ENCODE measurements around the gene MOB1A. TPM values are rescaled to one million over a fixed set of nuclear protein-coding genes. Genes with fewer than 3 reads are reported as not detected.

Gene MOB1A
- total RNA-seq, 1 experiment from 2014 or later = 95.1 TPM

GRCh38 chr2:74212702-74213410, 34.2 kb upstream of the MOB1A start:
- Histone ChIP-seq H2BK120ac (ENCODE audit: low read depth, low read length, poor library complexity, severe bottlenecking) (no peak overlapping the region), H4K20me1 (ENCODE audit: control insufficient read depth, insufficient read depth, insufficient read length) (no peaks in the 10 kb centered on the region), H4K5ac (ENCODE audit: insufficient read length, low read depth, low read length) (no peak overlapping the region), H3K4me2 (ENCODE audit: insufficient read depth, insufficient read length, low read length) (no peak overlapping the region), H3K79me1 (ENCODE audit: insufficient read depth, low read depth, low read length, poor library complexity, severe bottlenecking) (peaks cover 2% of the 10 kb centered on the region), H3K27me3 (ENCODE audit: insufficient read depth, low read length) (no peaks in the 10 kb centered on the region), H3K4ac (ENCODE audit: low read depth, low read length) (no peak overlapping the region), H3K9me3 (ENCODE audit: control insufficient read depth, low read depth, low read length) (no peaks in the 10 kb centered on the region), H3K27ac (ENCODE audit: insufficient read length, low read depth, low read length) (no peak overlapping the region), H3K79me2 (ENCODE audit: insufficient read depth, low read length) (peaks cover 4% of the 10 kb centered on the region; the same call in 1 of the 2 replicates), H3K9ac (ENCODE audit: extremely low read depth, insufficient read length, low read length) (no peak overlapping the region), H3K4me1 (ENCODE audit: insufficient read depth, low read length) (no peaks in the 10 kb centered on the region), H3T11ph (ENCODE audit: low read length) (no peak overlapping the region), H2BK15ac (ENCODE audit: low read depth, low read length) (no peak overlapping the region), H3K14ac (ENCODE audit: insufficient read depth, low read length) (no peak overlapping the region), H2BK12ac (ENCODE audit: insufficient read length, low read depth, low read length) (no peak overlapping the region), H2BK20ac (ENCODE audit: low read depth, low read length, poor library complexity, severe bottlenecking) (no peak overlapping the region), H3K23ac (ENCODE audit: insufficient read length, low read depth, low read length) (no peak overlapping the region), H3K23me2 (ENCODE audit: insufficient read length, low read depth, low read length, poor library complexity, severe bottlenecking) (no peaks in the 10 kb centered on the region), H3K18ac (ENCODE audit: insufficient read length, low read depth, low read length) (no peak overlapping the region), H4K91ac (ENCODE audit: insufficient read length, low read depth, low read length) (no peak overlapping the region), H2AFZ (ENCODE audit: low read length) (no peak overlapping the region), H2AK5ac (ENCODE audit: insufficient read length, low read length) (no peak overlapping the region), H4K8ac (replicated peaks; ENCODE audit: insufficient read length, low read depth, low read length) (no peak overlapping the region), H3K56ac (ENCODE audit: insufficient read length, low read depth, low read length) (no peak overlapping the region), H2BK5ac (ENCODE audit: insufficient read length, low read length) (no peak overlapping the region)
- Mint-ChIP-seq H3K36me3 (ENCODE audit: insufficient read depth in 1 of 3, low read depth in 3 of 3) (peaks cover 58 to 94% (median 90%) of the 10 kb centered on the region in 3 experiments), H3K9me3 (no peaks in the 10 kb centered on the region), H3K4me1 (peaks cover 0 to 4% of the 10 kb centered on the region in 2 experiments; a peak in 1 of 4 replicates), H3K27me3 (ENCODE audit: low read depth) (no peaks in the 10 kb centered on the region), H3K27ac (no peak overlapping the region), H3K4me3 (no peak overlapping the region)
- DNase-seq = no peak
- no peak for TF ChIP-seq CTCF (conservative IDR thresholded peaks at IDR 0.05)
- no CpG with 5 or more reads among the region's 3 CpGs for WGBS (ENCODE audit: extremely low coverage, insufficient read length, low lambda C conversion rate)

All from H9 (cell line).